GM23248 (cell line): ENCODE data around the gene TRPV4. TPM values are rescaled to one million over a fixed set of nuclear protein-coding genes. Genes with fewer than 3 reads are reported as not detected.

Source experiments
- DNase-seq: peaks from one replicate; pipeline ENCODE4 v3.0.0-alpha.2; 2015
- H2AFZ ChIP-seq: fragments of 200-600 bp; sonication (generic); 2 replicates; pipeline ENCODE4 v1.6.1; 2016; ENCODE audit warnings: antibody characterized with exemption
- H3F3A ChIP-seq: fragments of 200-600 bp; sonication (generic); 2 replicates; pipeline ENCODE4 v1.6.1; 2016; ENCODE audit warnings: mild to moderate bottlenecking, antibody characterized with exemption, mixed run types; ENCODE audit not compliant: insufficient read depth
- H3K27ac ChIP-seq: fragments of 200-600 bp; sonication (generic); 2 replicates; pipeline ENCODE4 v1.5.1; 2016; ENCODE audit warnings: mild to moderate bottlenecking
- H3K27me3 ChIP-seq: fragments of 200-600 bp; sonication (generic); replicated peaks from 2 replicates; pipeline ENCODE4 v1.6.1; 2016; ENCODE audit warnings: mild to moderate bottlenecking; ENCODE audit not compliant: insufficient read depth
- H3K36me3 ChIP-seq: fragments of 200-600 bp; sonication (generic); 2 replicates; pipeline ENCODE4 v1.6.1; 2016; ENCODE audit warnings: low read depth, mild to moderate bottlenecking
- H3K4me1 ChIP-seq: fragments of 200-600 bp; sonication (generic); 2 replicates; pipeline ENCODE4 v1.6.1; 2016; ENCODE audit warnings: mild to moderate bottlenecking; ENCODE audit not compliant: insufficient read depth
- H3K4me2 ChIP-seq: fragments of 200-600 bp; sonication (generic); one replicate; pipeline ENCODE4 v1.6.1; 2016; ENCODE audit warnings: mild to moderate bottlenecking; ENCODE audit not compliant: unreplicated experiment
- H3K4me3 ChIP-seq: fragments of 200-600 bp; sonication (generic); 2 replicates; pipeline ENCODE4 v1.5.1; 2016; ENCODE audit warnings: mild to moderate bottlenecking
- H3K79me2 ChIP-seq: fragments of 200-600 bp; sonication (generic); 2 replicates; pipeline ENCODE4 v1.6.1; 2016; ENCODE audit warnings: mild to moderate bottlenecking; ENCODE audit not compliant: insufficient read depth
- H3K9ac ChIP-seq: fragments of 200-600 bp; sonication (generic); 2 replicates; pipeline ENCODE4 v1.6.1; 2016; ENCODE audit warnings: mild to moderate bottlenecking
- H3K9me2 ChIP-seq: fragments of 200-600 bp; sonication (generic); 2 replicates; pipeline ENCODE4 v1.6.1; 2016; ENCODE audit warnings: mixed run types, mild to moderate bottlenecking, moderate library complexity; ENCODE audit not compliant: insufficient read depth
- H3K9me3 ChIP-seq: fragments of 200-600 bp; sonication (generic); one replicate; pipeline ENCODE4 v1.6.1; 2017; ENCODE audit warnings: low read depth
- H4K20me1 ChIP-seq: fragments of 200-600 bp; sonication (generic); 2 replicates; pipeline ENCODE4 v1.6.0; 2016; ENCODE audit not compliant: insufficient read depth
- EZH2 ChIP-seq: fragments of 200-600 bp; sonication (generic); IDR thresholded peaks from 2 replicates; pipeline ENCODE4 v1.6.1; 2018; ENCODE audit warnings: antibody characterized with exemption, mild to moderate bottlenecking; ENCODE audit not compliant: insufficient read depth, poor library complexity, severe bottlenecking
- EZH2phosphoT487 ChIP-seq: fragments of 200-600 bp; sonication (generic); IDR thresholded peaks from 2 replicates; pipeline ENCODE4 v1.6.1; 2018; ENCODE audit warnings: antibody characterized with exemption, moderate library complexity, mild to moderate bottlenecking, low read depth; ENCODE audit not compliant: insufficient read depth
- WGBS, 2 experiments: methylation state at CpG; one replicate each; pipeline ENCODE4 v1.1.6; 2015 to 2017; ENCODE audit warnings: low lambda C conversion rate in 2 of 2, low coverage in 1 of 2; ENCODE audit errors: missing lambda C conversion rate in 2 of 2; 5-methylcytosine and 5-hydroxymethylcytosine counted together
- in situ Hi-C: fragments of 300-500 bp; cut with MboI; formaldehyde crosslinking; loops from 2 replicates; pipeline ENCODE4 v1.15.0; 2020
- polyA plus RNA-seq: library from polyadenylated mRNA; unstranded; fragments of >200 nt; fragmentation: Nextera tagmentation; extraction: Ambion mirVana; gene quantifications from 2 replicates; pipeline ENCODE4 v1.2.1, GENCODE V29; 2016
- total RNA-seq: library from RNA; depleted of rRNA; stranded (reverse); fragments of >200 nt; shearing (Covaris generic); gene quantifications from 2 replicates; pipeline ENCODE4 v1.2.3, GENCODE V29; 2014

TRPV4 gene
- total and polyA plus RNA-seq, 2 experiments from 2014 or later: 0.65 to 2.6 TPM

- Histone ChIP-seq H3K36me3 (no peaks in the 10 kb centered on the region), H3K4me2 (no peak overlapping the region), H3K27me3 (0 out of 2 replicates have a peak, but pooled peaks cover 2% of the 10 kb centered on the region), H3K4me1 (no peaks in the 10 kb centered on the region), H3F3A (no peaks in the 10 kb centered on the region), H3K79me2 (no peaks in the 10 kb centered on the region), H3K4me3 (no peak overlapping the region), H3K27ac (no peak overlapping the region), H3K9me2 (no peaks in the 10 kb centered on the region), H3K9me3 (no peaks in the 10 kb centered on the region), H3K9ac (no peak overlapping the region), H4K20me1 (no peaks in the 10 kb centered on the region), H2AFZ (no peak overlapping the region)
- TF ChIP-seq EZH2 (no peak), EZH2phosphoT487 (no peak)
- DNase-seq: no peak
- in situ Hi-C loops: no loop called here
- WGBS, 2 experiments: 73 to 78% methylated on average over 8 to 10 of the region's 10 CpGs
Measured at GRCh38 chr12:109740694-109741245, 92.4 kb downstream of the TRPV4 start.

GRCh38 chr12:109739747-109740693, 93.2 kb downstream of the TRPV4 start:
- Histone ChIP-seq H3K9me3 (no peaks in the 10 kb centered on the region), H2AFZ (no peak overlapping the region), H4K20me1 (no peaks in the 10 kb centered on the region), H3K79me2 (no peaks in the 10 kb centered on the region), H3K27me3 (peaks cover 9% of the 10 kb centered on the region; the same call in 1 of the 2 replicates), H3K36me3 (no peaks in the 10 kb centered on the region), H3K9me2 (no peaks in the 10 kb centered on the region), H3K4me3 (no peak overlapping the region), H3K27ac (no peak overlapping the region), H3K4me1 (no peaks in the 10 kb centered on the region), H3K4me2 (no peak overlapping the region), H3K9ac (no peak overlapping the region), H3F3A (no peaks in the 10 kb centered on the region)
- DNase-seq: no peak
- in situ Hi-C loops: no loop called here
- TF ChIP-seq EZH2: no peak
- no peak for TF ChIP-seq EZH2phosphoT487
- WGBS, 2 experiments: 48 to 52% methylated on average over 17 to 18 of the region's 18 CpGs

- no peaks in the 10 kb centered on the region for H3K9me2 ChIP-seq
- H3K27me3 ChIP-seq: peaks cover 16% of the 10 kb centered on the region
- no peaks in the 10 kb centered on the region for H3K36me3 ChIP-seq
- H3F3A ChIP-seq: no peaks in the 10 kb centered on the region
- peak; percentile 43 for DNase-seq
- H3K27ac ChIP-seq: no peak overlapping the region
- H3K4me1 ChIP-seq: no peaks in the 10 kb centered on the region
- in situ Hi-C loops: no loop called here
- 54 to 57% methylated on average over 6 of the region's 6 CpGs for WGBS, 2 experiments
- no peak overlapping the region for H3K4me3 ChIP-seq
- H4K20me1 ChIP-seq: no peaks in the 10 kb centered on the region
- H3K79me2 ChIP-seq: no peaks in the 10 kb centered on the region
- H3K9me3 ChIP-seq: no peaks in the 10 kb centered on the region
- no peak overlapping the region for H2AFZ ChIP-seq
- H3K9ac ChIP-seq: no peak overlapping the region
- no peak overlapping the region for H3K4me2 ChIP-seq
- TF ChIP-seq EZH2phosphoT487 (no peak), EZH2 (no peak)
Measured at GRCh38 chr12:109738878-109739665, 94.1 kb downstream of the TRPV4 start.

- DNase-seq: no peak
Measured at GRCh38 chr12:109738209-109738608, 95.0 kb downstream of the TRPV4 start.

More at GRCh38 chr12:109738209-109738608, 95.0 kb downstream of the TRPV4 start:
- H2AFZ ChIP-seq: no peak overlapping the region
- in situ Hi-C loops: no loop called here
- H3K27ac ChIP-seq: no peak overlapping the region
- no peaks in the 10 kb centered on the region for H3K9me2 ChIP-seq
- WGBS, 2 experiments: 14 to 20% methylated on average over 4 of the region's 4 CpGs
- no peaks in the 10 kb centered on the region for H4K20me1 ChIP-seq
- H3F3A ChIP-seq: no peaks in the 10 kb centered on the region
- H3K9ac ChIP-seq: no peak overlapping the region
- H3K79me2 ChIP-seq: no peaks in the 10 kb centered on the region
- no peaks in the 10 kb centered on the region for H3K4me1 ChIP-seq
- TF ChIP-seq EZH2phosphoT487 (no peak), EZH2 (no peak)
- peaks cover 18% of the 10 kb centered on the region for H3K27me3 ChIP-seq
- H3K4me2 ChIP-seq: no peak overlapping the region
- no peak overlapping the region for H3K4me3 ChIP-seq
- no peaks in the 10 kb centered on the region for H3K36me3 ChIP-seq
- no peaks in the 10 kb centered on the region for H3K9me3 ChIP-seq
